HEK293T (cell line): Measurements from ENCODE around the gene LRRC52.

Experiments used
- CTCF ChIA-PET: fragments of 350-600 bp; formaldehyde crosslinking; extraction: SDS; loops from one replicate; lab custom pipeline; 2021; ENCODE audit warnings: antibody characterized with exemption, inconsistent platforms; lab: Yijun Ruan, JAX
- POLR2A ChIA-PET: fragments of 350-600 bp; formaldehyde crosslinking; extraction: SDS; loops from one replicate; lab custom pipeline; 2020; ENCODE audit warnings: antibody characterized with exemption, inconsistent platforms; lab: Yijun Ruan, JAX
- DNase-seq: peaks from one replicate; pipeline ENCODE4 v3.0.0; 2012; ENCODE audit warnings: mixed read lengths; ENCODE audit errors: extremely low spot score
- ARNT ChIP-seq: fragments of 450-650 bp; IDR thresholded peaks from 2 replicates; pipeline ENCODE4 v1.6.1; 2017; ENCODE audit warnings: mild to moderate bottlenecking
- BHLHE40 ChIP-seq: fragments of 450-650 bp; IDR thresholded peaks from 2 replicates; pipeline ENCODE4 v1.6.1; 2016; ENCODE audit warnings: mild to moderate bottlenecking, moderate library complexity, borderline replicate concordance
- CTBP1 ChIP-seq: fragments of 450-650 bp; IDR thresholded peaks from 2 replicates; pipeline ENCODE4 v1.6.1; 2016; ENCODE audit warnings: borderline replicate concordance
- ELF4 ChIP-seq: fragments of 450-650 bp; IDR thresholded peaks from 2 replicates; pipeline ENCODE4 v1.6.1; 2017; ENCODE audit warnings: antibody characterized with exemption
- FOXA1 ChIP-seq: fragments of 450-650 bp; IDR thresholded peaks from 2 replicates; pipeline ENCODE4 v1.6.1; 2016; ENCODE audit warnings: mild to moderate bottlenecking
- FOXK2 ChIP-seq: fragments of 450-650 bp; IDR thresholded peaks from 2 replicates; pipeline ENCODE4 v1.6.1; 2016; ENCODE audit warnings: mild to moderate bottlenecking
- FOXM1 ChIP-seq: fragments of 450-650 bp; IDR thresholded peaks from 2 replicates; pipeline ENCODE4 v1.6.1; 2017; ENCODE audit warnings: mild to moderate bottlenecking, borderline replicate concordance
- HDGF ChIP-seq: fragments of 450-650 bp; IDR thresholded peaks from 2 replicates; pipeline ENCODE4 v1.6.1; 2017; ENCODE audit warnings: antibody characterized with exemption, borderline replicate concordance
- L3MBTL2 ChIP-seq: fragments of 450-650 bp; conservative IDR thresholded peaks from 2 replicates; pipeline ENCODE4 v1.6.1; 2016; ENCODE audit warnings: mild to moderate bottlenecking
- LEF1 ChIP-seq: fragments of 450-650 bp; IDR thresholded peaks from 2 replicates; pipeline ENCODE4 v1.6.1; 2017; ENCODE audit warnings: mild to moderate bottlenecking, borderline replicate concordance
- NFRKB ChIP-seq: fragments of 450-650 bp; IDR thresholded peaks from 2 replicates; pipeline ENCODE4 v1.6.1; 2016; ENCODE audit warnings: mild to moderate bottlenecking, moderate library complexity
- PKNOX1 ChIP-seq: fragments of 450-650 bp; IDR thresholded peaks from 2 replicates; pipeline ENCODE4 v1.6.1; 2016
- SP1 ChIP-seq: fragments of 450-650 bp; IDR thresholded peaks from 2 replicates; pipeline ENCODE4 v1.6.1; 2017
- SUZ12 ChIP-seq: fragments of 450-650 bp; IDR thresholded peaks from 2 replicates; pipeline ENCODE4 v1.6.1; 2016; ENCODE audit warnings: mild to moderate bottlenecking
- TARDBP ChIP-seq: fragments of 450-650 bp; IDR thresholded peaks from 2 replicates; pipeline ENCODE4 v1.6.1; 2016
- ZNF384 ChIP-seq: fragments of 450-650 bp; IDR thresholded peaks from 2 replicates; pipeline ENCODE4 v1.6.1; 2016

The LRRC52 gene

GRCh38 chr1:165543532-165544438 lies at the start of gene LRRC52:
LRRC52 (plus strand) TSS chr1:165544000; CDS start chr1:165544297, 297 bp downstream.
- POLR2A ChIA-PET, result no interaction called here
- no peak for DNase-seq
- CTCF ChIA-PET, result no interaction called here
- TF ChIP-seq ZNF384 (no peak), SUZ12 (no peak), CTBP1 (no peak), ARNT (no peak), BHLHE40 (no peak), FOXK2 (no peak), TARDBP (no peak), PKNOX1 (no peak), FOXM1 (no peak), FOXA1 (no peak), SP1 (no peak), HDGF (no peak), ELF4 (no peak), NFRKB (no peak), LEF1 (no peak)

GRCh38 chr1:165494949-165495857 lies 48.6 kb upstream of the LRRC52 start:
- DNase-seq, result no peak
- TF ChIP-seq ZNF384 (peak; percentile 87), HDGF (no peak), PKNOX1 (peak; percentile 71), SUZ12 (no peak), L3MBTL2 (no peak), FOXA1 (no peak), TARDBP (no peak), CTBP1 (no peak)
- ChIA-PET POLR2A (no interaction called here), CTCF (no interaction called here)

GRCh38 chr1:165495858-165496205 lies 48.0 kb upstream of the LRRC52 start:
- ChIA-PET CTCF (no interaction called here), POLR2A (no interaction called here)
- no peak for DNase-seq
- TF ChIP-seq CTBP1, result no peak
- no peak for TF ChIP-seq SUZ12
- no peak for TF ChIP-seq FOXK2
- no peak for TF ChIP-seq LEF1
- TF ChIP-seq BHLHE40, result no peak
- no peak for TF ChIP-seq TARDBP
- no peak for TF ChIP-seq FOXM1
- TF ChIP-seq ARNT, result no peak
- TF ChIP-seq SP1, result no peak
- TF ChIP-seq ZNF384, result no peak
- TF ChIP-seq HDGF, result no peak
- TF ChIP-seq L3MBTL2, result no peak
- TF ChIP-seq FOXA1, result no peak
- TF ChIP-seq PKNOX1, result no peak

- DNase-seq, result no peak
- CTCF ChIA-PET, result no interaction called here
- no peak for TF ChIP-seq ARNT
- no peak for TF ChIP-seq L3MBTL2
- TF ChIP-seq ZNF384, result no peak
- TF ChIP-seq BHLHE40, result no peak
- TF ChIP-seq ELF4, result no peak
- no peak for TF ChIP-seq SUZ12
- no peak for TF ChIP-seq LEF1
- no peak for TF ChIP-seq TARDBP
- TF ChIP-seq FOXM1, result no peak
- no peak for TF ChIP-seq NFRKB
- POLR2A ChIA-PET, result no interaction called here
These were observed 47.3 kb upstream of the LRRC52 start for GRCh38 chr1:165496501-165496900.

GRCh38 chr1:165497069-165498013 lies 46.5 kb upstream of the LRRC52 start:
- POLR2A ChIA-PET, result no interaction called here
- CTCF ChIA-PET, result no interaction called here
- DNase-seq, result no peak
- TF ChIP-seq NFRKB (no peak), LEF1 (no peak), ZNF384 (no peak), L3MBTL2 (no peak), BHLHE40 (no peak), ELF4 (no peak), SP1 (no peak), FOXM1 (no peak), HDGF (no peak), FOXK2 (no peak), TARDBP (no peak), FOXA1 (no peak), CTBP1 (no peak), PKNOX1 (no peak), SUZ12 (no peak), ARNT (no peak)
